OCI-LY1 (cell line): ENCODE measurements around the gene MROH7.

Experiments
- EZH2 ChIP-seq: fragments of 200-600 bp; sonication (generic), shearing (Covaris generic); IDR thresholded peaks from 2 replicates; pipeline ENCODE4 v1.8.0; 2017; ENCODE audit warnings: borderline replicate concordance, mixed run types, mild to moderate bottlenecking, antibody characterized with exemption, low read length, moderate library complexity, mixed read lengths
- TF ChIP-seq, protein P1 (sequence below): fragments of 200-600 bp; sonication (generic), shearing (Covaris generic); IDR thresholded peaks from 2 replicates; pipeline ENCODE4 v1.5.1; 2017; ENCODE audit warnings: mild to moderate bottlenecking, antibody characterized with exemption, low read length, moderate library complexity, mixed read lengths

DNA sequence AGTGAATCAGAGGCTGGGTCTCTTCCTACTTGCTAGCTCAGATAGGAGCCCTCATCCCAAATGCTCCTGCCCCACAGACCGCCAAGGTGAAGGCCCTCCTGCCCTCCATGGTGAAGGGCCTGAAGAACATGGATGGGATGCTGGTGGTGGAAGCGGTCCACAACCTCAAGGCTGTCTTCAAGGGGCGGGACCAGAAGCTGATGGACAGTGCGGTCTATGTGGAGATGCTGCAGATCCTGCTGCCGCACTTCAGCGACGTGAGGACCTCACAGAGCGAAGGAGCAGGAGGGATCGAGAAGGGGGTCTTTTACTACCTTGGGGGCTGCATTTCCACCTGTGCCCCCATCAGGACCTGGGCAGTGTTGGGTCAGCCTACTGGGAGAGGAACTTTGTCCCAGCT, 59.5 kb downstream of the MROH7 start:
- TF ChIP-seq, protein P1, sequence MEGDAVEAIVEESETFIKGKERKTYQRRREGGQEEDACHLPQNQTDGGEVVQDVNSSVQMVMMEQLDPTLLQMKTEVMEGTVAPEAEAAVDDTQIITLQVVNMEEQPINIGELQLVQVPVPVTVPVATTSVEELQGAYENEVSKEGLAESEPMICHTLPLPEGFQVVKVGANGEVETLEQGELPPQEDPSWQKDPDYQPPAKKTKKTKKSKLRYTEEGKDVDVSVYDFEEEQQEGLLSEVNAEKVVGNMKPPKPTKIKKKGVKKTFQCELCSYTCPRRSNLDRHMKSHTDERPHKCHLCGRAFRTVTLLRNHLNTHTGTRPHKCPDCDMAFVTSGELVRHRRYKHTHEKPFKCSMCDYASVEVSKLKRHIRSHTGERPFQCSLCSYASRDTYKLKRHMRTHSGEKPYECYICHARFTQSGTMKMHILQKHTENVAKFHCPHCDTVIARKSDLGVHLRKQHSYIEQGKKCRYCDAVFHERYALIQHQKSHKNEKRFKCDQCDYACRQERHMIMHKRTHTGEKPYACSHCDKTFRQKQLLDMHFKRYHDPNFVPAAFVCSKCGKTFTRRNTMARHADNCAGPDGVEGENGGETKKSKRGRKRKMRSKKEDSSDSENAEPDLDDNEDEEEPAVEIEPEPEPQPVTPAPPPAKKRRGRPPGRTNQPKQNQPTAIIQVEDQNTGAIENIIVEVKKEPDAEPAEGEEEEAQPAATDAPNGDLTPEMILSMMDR: no peak
- no peak for TF ChIP-seq EZH2
